H1 (cell line): ENCODE measurements around the gene NRM.

Source experiments
- ASH2L ChIP-seq: fragments of 200-600, 300-600 bp; sonication (generic); IDR thresholded peaks from one replicate; pipeline ENCODE4 v1.7.1; 2017; ENCODE audit warnings: low read length
- CTCF ChIP-seq, 3 experiments: IDR thresholded peaks; 1 replicate in 2 of 3; 2 replicates in 1 of 3; pipeline versions ENCODE4 v1.5.1 to v1.6.1; 2011; ENCODE audit warnings: low read length in 3 of 3, mild to moderate bottlenecking in 3 of 3, inconsistent platforms in 2 of 3, low read depth in 1 of 3, moderate library complexity in 1 of 3; ENCODE audit not compliant: insufficient read depth in 1 of 3; ENCODE audit errors: control extremely low read depth in 1 of 3
- EP300 ChIP-seq, 2 experiments: IDR thresholded peaks; 1 replicate in 1 of 2; 2 replicates in 1 of 2; pipeline ENCODE4 v1.6.1; 2011 to 2012; ENCODE audit warnings: low read depth in 2 of 2, low read length in 2 of 2, mild to moderate bottlenecking in 2 of 2, borderline replicate concordance in 1 of 2, inconsistent platforms in 1 of 2, moderate library complexity in 1 of 2
- EZH2 ChIP-seq: fragments of 200-600 bp; sonication (generic); IDR thresholded peaks from 2 replicates; pipeline ENCODE4 v1.7.1; 2012; ENCODE audit warnings: low read depth, mild to moderate bottlenecking, moderate library complexity, low read length, inconsistent platforms; ENCODE audit not compliant: severe bottlenecking
- KDM5A ChIP-seq: fragments of 200-600 bp; IDR thresholded peaks from 2 replicates; pipeline ENCODE4 v1.7.1; 2012; ENCODE audit warnings: mild to moderate bottlenecking, low read length, inconsistent platforms, mixed read lengths
- MAX ChIP-seq: IDR thresholded peaks from 2 replicates; pipeline ENCODE4 v1.6.1; 2012; ENCODE audit warnings: inconsistent platforms
- PHF8 ChIP-seq: fragments of 200-600 bp; sonication (generic); conservative IDR thresholded peaks from 2 replicates; pipeline ENCODE4 v1.7.1; 2012; ENCODE audit warnings: low read depth, mild to moderate bottlenecking, inconsistent platforms, low read length, moderate library complexity
- POLR2A ChIP-seq, 2 experiments: IDR thresholded peaks; 1 replicate in 1 of 2; 2 replicates in 1 of 2; pipeline ENCODE4 v1.6.1; 2011; ENCODE audit warnings: low read depth in 2 of 2, low read length in 2 of 2, mild to moderate bottlenecking in 2 of 2; ENCODE audit errors: control extremely low read depth in 1 of 2
- RNF2 ChIP-seq: fragments of 200-900, 300-1000 bp; sonication (generic); IDR thresholded peaks from 2 replicates; pipeline ENCODE4 v1.7.1; 2016; ENCODE audit warnings: borderline replicate concordance, low read depth, mild to moderate bottlenecking, antibody characterized with exemption, low read length; ENCODE audit not compliant: poor library complexity, severe bottlenecking; ENCODE audit errors: missing control alignments
- SAP30 ChIP-seq: fragments of 300-600 bp; sonication (generic); IDR thresholded peaks from 2 replicates; pipeline ENCODE4 v1.7.1; 2012; ENCODE audit warnings: low read length, moderate library complexity, mild to moderate bottlenecking, inconsistent platforms; ENCODE audit not compliant: insufficient read depth, insufficient replicate concordance
- YY1 ChIP-seq: IDR thresholded peaks from 2 replicates; pipeline ENCODE4 v1.6.1; 2011; ENCODE audit warnings: low read depth, mild to moderate bottlenecking, low read length

- TF ChIP-seq KDM5A (no peak), POLR2A (IDR thresholded peaks at IDR 0.05; ENCODE audit: control extremely low read depth in 1 of 2, low read depth in 2 of 2, low read length in 2 of 2) (no peak), YY1 (no peak), CTCF (IDR thresholded peaks at IDR 0.05; ENCODE audit: control extremely low read depth in 1 of 3, insufficient read depth in 1 of 3, low read depth in 1 of 3, low read length in 3 of 3) (no peak), ASH2L (no peak), MAX (no peak), RNF2 (no peak), EP300 (IDR thresholded peaks at IDR 0.05; ENCODE audit: borderline replicate concordance in 1 of 2, low read depth in 2 of 2, low read length in 2 of 2) (no peak), EZH2 (no peak), PHF8 (no peak), SAP30 (no peak)
Observed at GRCh38 chr6:30689022-30689865, 1.5 kb downstream of the NRM start.
